Right lobe of liver (tissue), 4 donors: ENCODE data around the gene PCID2.

Experiments used
- CTCF ChIP-seq, 4 donors: fragments of 200-600 bp in 3 of 4; fragments of 450-650 bp in 1 of 4; IDR thresholded peaks; one replicate each; pipeline versions ENCODE4 v1.5.1 to v1.8.0; 2016 to 2022; ENCODE audit warnings: antibody characterized with exemption in 4 of 4, mild to moderate bottlenecking in 2 of 4
- POLR2A ChIP-seq: fragments of 450-650 bp; IDR thresholded peaks from one replicate; pipeline ENCODE4 v1.6.1; 2017; ENCODE audit warnings: antibody characterized with exemption, mild to moderate bottlenecking
- donor health status: DM: no; HTN: no; CAD: no.
- donor health status: DM: no; HTN: no; CAD: no.
- donor health status: DM: no; HTN: yes; CAD: no.

GRCh38 chr13:113207460-113207859, 1.0 kb downstream of the PCID2 start:
- TF ChIP-seq CTCF (IDR thresholded peaks at IDR 0.05) (no peak), POLR2A (no peak)
